Stimulated activated CD4-positive, alpha-beta T cell treated with anti-CD3 and anti-CD28 coated beads, Interleukin-15, amount 100 ng/mL, for 24 hours (primary cell): ENCODE results near the gene OXSR1.
"Not testable (repeated sequence)": the region's sequence is repeated elsewhere in the genome, so short reads cannot be mapped to it uniquely, and the experiment has no call there.

ENCODE experiments used
- DNase-seq: peaks from one replicate; pipeline ENCODE4 v3.0.0-alpha.2; 2020

The OXSR1 gene

GRCh38 chr3:38169027-38169317 is 3.6 kb downstream of the OXSR1 start:
- DNase-seq, result no peak

GRCh38 chr3:38170722-38171121 is 5.4 kb downstream of the OXSR1 start:
- DNase-seq, result no peak

- no peak for DNase-seq
Measured at GRCh38 chr3:38171622-38172021, 6.3 kb downstream of the OXSR1 start.

GRCh38 chr3:38173834-38174418 is 8.6 kb downstream of the OXSR1 start:
- no peak for DNase-seq

GRCh38 chr3:38177181-38177580 is 11.8 kb downstream of the OXSR1 start:
- DNase-seq, result no peak

GRCh38 chr3:38186781-38187180 is 21.4 kb downstream of the OXSR1 start:
- no peak for DNase-seq

- no peak for DNase-seq
Measured at GRCh38 chr3:38190481-38190881, 25.1 kb downstream of the OXSR1 start.

- not testable (repeated sequence) for DNase-seq
Measured at GRCh38 chr3:38202931-38203330, 37.6 kb downstream of the OXSR1 start.

- no peak for DNase-seq
Measured at GRCh38 chr3:38203690-38204089, 38.4 kb downstream of the OXSR1 start.

- no peak for DNase-seq
Measured at GRCh38 chr3:38204599-38205471, 39.5 kb downstream of the OXSR1 start.

- peak; percentile 28 for DNase-seq
Measured at GRCh38 chr3:38205472-38205805, 40.1 kb downstream of the OXSR1 start.

GRCh38 chr3:38207254-38208003 is 42.1 kb downstream of the OXSR1 start:
- DNase-seq, result no peak

GRCh38 chr3:38210141-38210757 is 44.9 kb downstream of the OXSR1 start:
- DNase-seq, result no peak

GRCh38 chr3:38212141-38212540 is 46.8 kb downstream of the OXSR1 start:
- DNase-seq, result no peak

GRCh38 chr3:38214560-38214959 is 49.2 kb downstream of the OXSR1 start:
- no peak for DNase-seq

- DNase-seq, result no peak
Measured at GRCh38 chr3:38219609-38220197, 54.4 kb downstream of the OXSR1 start.

GRCh38 chr3:38221005-38221404 is 55.7 kb downstream of the OXSR1 start:
- no peak for DNase-seq

- DNase-seq, result no peak
Measured at GRCh38 chr3:38222032-38222634, 56.8 kb downstream of the OXSR1 start.

- DNase-seq, result no peak
Measured at GRCh38 chr3:38224357-38224756, 59.0 kb downstream of the OXSR1 start.

- no peak for DNase-seq
Measured at GRCh38 chr3:38226273-38226672, 60.9 kb downstream of the OXSR1 start.

- no peak for DNase-seq
Measured at GRCh38 chr3:38227989-38228388, 62.7 kb downstream of the OXSR1 start.

GRCh38 chr3:38229036-38229435 is 63.7 kb downstream of the OXSR1 start:
- DNase-seq, result no peak

- DNase-seq, result no peak
Measured at GRCh38 chr3:38232701-38233100, 67.4 kb downstream of the OXSR1 start.
